Activated T-cell treated with anti-CD3 and anti-CD28 coated beads, Interleukin-2, amount 50 U/mL, for 4 hours (primary cell): ENCODE data around the gene SMPD4. TPM values are rescaled to one million over a fixed set of nuclear protein-coding genes. Genes with fewer than 3 reads are reported as not detected.
"Not testable (repeated sequence)": the region's sequence is repeated elsewhere in the genome, so short reads cannot be mapped to it uniquely, and the experiment has no call there.

Source experiments
- ATAC-seq, 2 donors: fragments of 200-7000 bp; cut with Tn5 transposase; one replicate each; pipeline ENCODE4 v1.10.0; 2021
- DNase-seq: peaks from one replicate; pipeline ENCODE4 v3.0.0-alpha.2; 2020
- H3K27me3 Mint-ChIP-seq: one replicate; pipeline ENCODE4 v1.8.0; 2021; ENCODE audit warnings: low read depth, mixed read lengths
- H3K36me3 Mint-ChIP-seq: one replicate; pipeline ENCODE4 v1.8.0; 2022; ENCODE audit warnings: mixed read lengths; ENCODE audit not compliant: insufficient read depth
- H3K4me1 Mint-ChIP-seq: one replicate; pipeline ENCODE4 v1.8.0; 2021; ENCODE audit warnings: low read depth, mixed read lengths
- H3K4me3 Mint-ChIP-seq: one replicate; pipeline ENCODE4 v1.8.0; 2021; ENCODE audit warnings: mild to moderate bottlenecking, moderate library complexity, mixed read lengths
- H3K9me3 Mint-ChIP-seq: one replicate; pipeline ENCODE4 v1.8.0; 2021; ENCODE audit warnings: mixed read lengths
- total RNA-seq, 3 donors: library from RNA; stranded (reverse); gene quantifications; one replicate each; pipeline ENCODE4 v1.2.1, GENCODE V29; 2021

SMPD4 gene
- total RNA-seq, 3 donors from 2014 or later = 102 to 113 (median 103) TPM

DNA sequence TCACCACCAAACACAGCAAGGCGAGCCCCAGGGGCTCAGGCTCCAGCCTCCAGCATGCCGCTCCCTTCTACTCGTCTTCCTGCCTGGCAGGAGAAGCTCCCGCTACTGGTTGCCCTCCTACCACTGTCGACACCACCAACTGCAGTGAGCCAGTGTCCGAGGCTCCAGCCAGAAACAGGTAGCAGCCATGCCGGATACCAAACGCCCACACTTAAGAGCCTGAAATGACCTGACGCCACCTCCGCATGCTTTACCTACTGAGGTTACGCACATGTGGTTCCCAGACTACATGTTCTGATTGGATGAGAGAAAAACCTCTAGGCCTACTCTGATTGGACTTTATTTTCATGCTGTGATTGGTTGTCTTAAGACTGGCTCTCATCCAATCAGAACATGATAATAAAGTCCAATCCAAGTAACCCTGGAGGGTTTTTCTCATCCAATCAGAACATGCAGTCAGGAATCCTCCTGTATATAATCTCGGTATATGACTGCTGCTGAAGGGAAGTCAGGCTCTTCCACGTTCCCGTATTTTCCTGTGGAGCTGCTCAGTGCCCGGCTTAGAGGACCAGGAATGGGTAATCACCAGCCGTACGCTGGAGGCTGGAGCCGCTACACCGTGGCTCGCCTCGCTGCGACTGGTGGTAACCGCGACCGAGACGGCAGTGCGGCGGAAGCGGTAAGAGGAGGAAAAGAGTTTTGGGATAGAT lies 52.1 kb downstream of the SMPD4 start, which contains the start of gene POTEF:
TSS of gene POTEF (minus strand) at position 103 of the 710 bp plus-strand sequence. CDS start 8,707 bp downstream, outside the sequence.
- DNase-seq, H3K9me3 Mint-ChIP-seq, H3K4me1 Mint-ChIP-seq, H3K36me3 Mint-ChIP-seq, H3K27me3 Mint-ChIP-seq, H3K4me3 Mint-ChIP-seq, ATAC-seq: not testable (repeated sequence)

DNA sequence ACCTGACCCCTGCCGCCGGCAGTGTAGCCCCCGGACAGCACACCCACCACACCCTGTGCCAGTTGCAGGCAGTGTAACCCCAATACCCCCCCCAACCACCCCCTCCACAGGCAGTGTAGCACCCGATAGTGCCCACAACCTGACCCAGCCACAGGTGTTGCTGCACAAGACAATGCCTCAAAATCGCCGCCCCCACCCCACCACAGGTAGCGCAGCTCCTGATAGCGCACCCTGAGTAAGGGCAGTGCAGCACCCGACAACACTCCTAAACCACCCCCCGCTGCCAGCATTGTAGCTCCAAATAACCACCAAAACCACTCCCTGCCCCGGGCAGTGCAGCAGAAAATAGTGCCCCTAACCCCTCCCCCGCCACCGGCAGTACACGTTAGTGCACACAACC lies 52.9 kb downstream of the SMPD4 start:
- not testable (repeated sequence) for ATAC-seq, H3K4me3 Mint-ChIP-seq, H3K27me3 Mint-ChIP-seq, H3K9me3 Mint-ChIP-seq, H3K4me1 Mint-ChIP-seq, DNase-seq, H3K36me3 Mint-ChIP-seq

DNA sequence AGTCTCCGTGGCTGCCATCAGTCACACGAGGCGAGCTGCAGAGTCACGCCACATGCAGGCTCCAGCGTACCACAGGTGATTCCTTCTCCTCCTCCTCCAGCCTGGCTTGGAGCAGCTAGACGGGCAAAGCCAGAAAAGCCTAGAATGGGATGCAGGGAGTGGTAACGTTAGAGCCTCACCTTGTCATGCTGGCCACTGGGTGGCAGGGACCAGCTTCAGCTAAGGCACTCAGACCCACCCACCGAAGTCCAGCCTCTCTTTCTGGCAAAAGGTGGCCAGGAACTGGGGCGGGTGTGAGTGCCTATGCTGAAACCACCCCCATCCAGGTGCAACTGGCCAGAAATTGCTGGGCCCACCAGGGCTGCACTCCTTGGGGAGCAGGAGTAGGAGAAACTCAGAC lies 53.7 kb downstream of the SMPD4 start:
- ATAC-seq, H3K4me3 Mint-ChIP-seq, H3K4me1 Mint-ChIP-seq, H3K27me3 Mint-ChIP-seq, H3K9me3 Mint-ChIP-seq, H3K36me3 Mint-ChIP-seq, DNase-seq: not testable (repeated sequence)

DNA sequence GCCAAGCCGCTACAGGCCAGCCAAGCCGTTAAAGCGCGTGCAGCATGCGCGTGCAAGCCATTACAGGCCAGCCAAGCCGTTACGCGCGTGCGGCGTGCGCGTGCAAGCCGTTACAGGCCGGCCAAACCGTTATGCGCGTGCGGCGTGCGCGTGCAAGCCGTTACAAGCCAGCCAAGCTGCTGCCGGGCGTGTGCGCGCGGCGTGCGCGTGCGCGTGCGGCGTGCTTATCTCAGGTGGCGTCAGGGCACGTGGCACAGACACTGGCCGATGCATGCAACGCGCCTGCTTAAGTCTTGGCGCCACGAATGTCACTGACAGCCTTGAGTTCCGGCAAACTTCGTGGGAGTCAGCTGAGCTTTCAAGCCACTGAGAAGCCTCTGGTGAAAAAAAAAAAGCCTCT lies 60.5 kb downstream of the SMPD4 start:
- H3K4me3 Mint-ChIP-seq, H3K27me3 Mint-ChIP-seq, DNase-seq, H3K4me1 Mint-ChIP-seq, ATAC-seq, H3K9me3 Mint-ChIP-seq, H3K36me3 Mint-ChIP-seq: not testable (repeated sequence)

DNA sequence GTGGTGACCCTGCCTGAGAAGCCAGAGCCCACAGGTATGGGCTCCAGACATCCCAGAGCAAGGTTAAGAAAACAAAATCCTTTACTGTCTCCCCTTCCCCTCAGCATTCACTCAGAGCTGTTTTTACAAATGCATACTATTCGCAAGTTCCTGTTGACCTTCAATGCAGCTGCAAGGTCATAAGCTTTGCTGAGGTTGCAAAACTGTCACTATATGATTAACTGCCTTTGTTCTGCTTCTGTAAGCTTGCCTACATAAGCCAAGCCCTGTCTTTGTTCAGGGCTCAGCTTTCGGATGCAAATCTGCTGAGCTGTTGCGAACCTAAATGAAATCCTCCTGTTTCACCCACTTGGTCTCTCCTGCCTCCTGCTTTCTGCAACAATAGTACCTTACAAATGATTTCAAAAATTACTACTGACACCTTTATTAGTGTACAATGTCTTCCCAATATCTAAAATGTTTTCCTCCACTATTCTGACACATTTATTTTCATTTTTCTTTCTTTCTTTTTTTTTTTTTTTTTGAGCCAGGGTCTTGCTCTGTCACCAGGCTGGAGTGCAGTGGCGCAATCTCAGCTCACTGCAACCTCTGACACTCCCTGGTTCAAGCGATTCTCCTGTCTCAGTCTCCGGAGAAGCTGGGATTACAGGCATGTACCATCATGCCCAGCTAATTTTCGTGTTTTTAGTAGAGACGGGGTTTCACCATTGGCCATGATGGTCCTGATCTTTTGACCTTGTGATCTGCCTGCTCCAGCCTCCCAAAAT lies 78.6 kb downstream of the SMPD4 start:
- DNase-seq, H3K4me1 Mint-ChIP-seq, ATAC-seq, H3K27me3 Mint-ChIP-seq, H3K9me3 Mint-ChIP-seq, H3K4me3 Mint-ChIP-seq, H3K36me3 Mint-ChIP-seq: not testable (repeated sequence)

Other genes with a start within 250 kb of the SMPD4 start
- not detected for gene RAB6C, start 201.9 kb downstream of the SMPD4 start, total RNA-seq
- gene POTEF, start 52.4 kb downstream of the SMPD4 start, total RNA-seq = not detected
- gene CCDC74B, start 36.5 kb downstream of the SMPD4 start, total RNA-seq = under 1 TPM; 0.23 to 0.43 (median 0.29) TPM
- gene MZT2B, start 660 bp upstream of the SMPD4 start, total RNA-seq = 100 to 1,000 TPM; 263 to 292 (median 276) TPM
- gene TUBA3E, start 16.8 kb upstream of the SMPD4 start, total RNA-seq = not detected
- gene IMP4, start 161.3 kb upstream of the SMPD4 start, total RNA-seq = 100 to 1,000 TPM; 316 to 326 (median 319) TPM
- 10 to 100 TPM; 26.6 to 30.4 (median 30.0) TPM for gene PTPN18, start 174.5 kb upstream of the SMPD4 start, total RNA-seq